GM21717 (cell line): ENCODE data around the gene PARP16.
"Not testable (repeated sequence)": the region's sequence is repeated elsewhere in the genome, so short reads cannot be mapped to it uniquely, and the experiment has no call there.

Source experiments
- ATAC-seq: cut with Tn5 transposase; IDR thresholded peaks from one replicate; pipeline ENCODE4 v1.9.1; 2021; ENCODE audit warnings: mild to moderate bottlenecking, moderate library complexity; ENCODE audit not compliant: unreplicated experiment

PARP16 gene

DNA sequence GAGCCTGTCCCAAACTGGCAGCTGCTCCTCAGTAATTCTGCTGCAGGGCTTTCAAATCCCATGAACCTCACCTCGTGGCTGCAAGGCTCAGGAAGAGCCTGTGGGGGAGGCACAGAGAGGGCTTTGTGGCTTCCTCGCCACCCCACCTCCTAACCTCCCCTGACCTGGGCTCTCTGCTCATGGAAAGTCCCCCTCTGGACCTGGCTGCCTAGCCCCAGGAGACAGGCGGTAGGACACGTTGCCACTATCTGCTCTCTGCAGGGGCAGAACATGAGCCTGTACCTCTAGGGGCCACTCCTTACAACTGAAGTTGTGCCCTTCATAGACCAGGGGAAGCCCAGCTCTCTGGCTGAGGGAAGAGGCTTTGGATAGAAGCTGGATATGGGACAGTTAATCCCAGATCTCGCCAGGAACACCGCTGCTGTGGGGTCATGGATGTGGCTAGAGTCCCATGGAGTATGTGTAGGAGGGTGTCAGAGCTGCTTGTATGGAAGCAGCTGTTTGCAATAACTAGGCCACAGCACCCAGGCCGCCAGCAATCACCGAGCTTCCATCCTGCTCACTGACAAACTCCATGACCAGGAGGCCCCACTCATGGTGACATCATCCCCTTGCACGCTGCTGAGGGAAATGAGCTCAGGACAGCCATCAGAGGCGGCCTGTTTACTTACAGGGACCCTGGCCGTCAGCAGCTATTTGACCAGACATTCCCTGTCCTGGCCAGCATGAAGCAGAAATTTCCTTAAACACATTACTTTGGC is 41.4 kb downstream of the PARP16 start:
- ATAC-seq = no peak

DNA sequence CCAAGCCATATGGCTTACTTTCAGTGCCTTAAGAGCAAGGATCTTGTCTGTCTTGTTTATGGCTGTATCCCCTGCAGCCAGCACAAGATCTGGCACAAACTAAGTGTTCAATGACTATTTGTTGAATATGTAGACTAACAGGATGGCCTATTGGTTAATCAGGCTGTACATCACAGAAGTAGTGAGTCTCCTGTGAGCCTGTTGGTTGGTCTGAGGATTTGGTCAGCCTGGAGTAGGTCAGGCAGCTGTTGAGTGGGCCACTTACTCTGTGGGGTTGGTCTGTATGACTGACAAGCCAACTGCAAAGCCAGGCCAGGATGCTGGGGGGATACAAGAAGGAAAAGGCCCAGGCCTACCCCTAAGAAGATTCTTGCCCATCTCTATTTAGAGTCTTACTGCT is 42.0 kb downstream of the PARP16 start:
- no peak for ATAC-seq

DNA sequence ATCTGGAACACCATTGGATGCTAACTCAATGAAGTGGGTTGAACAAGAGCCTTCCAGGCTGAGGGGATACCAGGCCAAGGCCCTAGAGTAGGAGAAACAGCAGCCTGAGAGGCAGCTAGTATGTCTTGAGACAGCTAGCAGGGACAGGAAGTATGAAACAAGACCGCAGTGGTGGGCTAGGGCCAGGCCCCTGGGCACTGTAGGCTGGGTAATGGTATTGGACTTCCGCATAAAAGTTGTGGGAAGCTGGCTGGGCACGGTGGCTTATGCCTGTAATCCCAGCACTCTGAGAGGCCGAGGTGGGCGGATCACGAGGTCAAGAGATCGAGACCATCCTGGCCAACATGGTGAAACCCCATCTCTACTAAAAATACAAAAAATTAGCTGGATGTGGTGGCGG is 50.2 kb downstream of the PARP16 start:
- not testable (repeated sequence) for ATAC-seq

DNA sequence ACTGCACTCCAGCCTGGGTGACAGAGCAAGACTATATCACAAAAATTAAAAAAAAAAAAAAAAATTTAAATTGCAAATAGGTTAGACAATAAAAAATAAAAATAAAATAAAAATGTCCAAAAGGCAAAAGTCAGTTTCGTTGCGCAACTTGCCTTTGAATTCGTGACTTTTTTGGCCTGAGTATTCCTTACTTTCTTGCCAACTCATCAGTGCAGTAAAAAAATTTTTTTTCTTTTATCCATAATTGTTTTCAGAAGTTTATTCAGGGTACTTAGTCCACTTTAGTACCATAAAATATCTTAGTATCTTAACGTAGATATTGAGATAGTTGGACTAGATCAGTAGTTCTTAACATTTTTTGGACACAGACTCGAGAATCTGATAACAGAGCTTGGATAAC is 53.0 kb downstream of the PARP16 start:
- no peak for ATAC-seq

DNA sequence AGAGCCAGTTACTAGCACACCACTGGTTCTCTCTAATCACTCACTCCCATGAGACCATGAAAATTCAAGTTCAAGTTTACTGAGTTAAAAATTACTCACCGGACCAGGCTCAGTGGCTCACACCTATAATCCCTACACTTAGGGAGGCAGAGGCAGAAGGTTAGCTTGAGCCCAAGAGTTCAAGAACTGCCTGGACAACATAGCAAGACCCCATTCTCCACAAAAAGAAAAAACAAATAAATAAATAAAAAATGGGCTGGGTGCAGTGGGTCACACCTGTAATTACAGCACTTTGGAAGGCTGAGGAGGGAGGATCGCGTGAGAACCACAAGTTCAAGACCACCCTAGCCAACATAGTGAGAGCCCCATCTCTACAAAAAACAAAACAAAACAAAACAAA is 54.2 kb downstream of the PARP16 start:
- ATAC-seq = no peak

DNA sequence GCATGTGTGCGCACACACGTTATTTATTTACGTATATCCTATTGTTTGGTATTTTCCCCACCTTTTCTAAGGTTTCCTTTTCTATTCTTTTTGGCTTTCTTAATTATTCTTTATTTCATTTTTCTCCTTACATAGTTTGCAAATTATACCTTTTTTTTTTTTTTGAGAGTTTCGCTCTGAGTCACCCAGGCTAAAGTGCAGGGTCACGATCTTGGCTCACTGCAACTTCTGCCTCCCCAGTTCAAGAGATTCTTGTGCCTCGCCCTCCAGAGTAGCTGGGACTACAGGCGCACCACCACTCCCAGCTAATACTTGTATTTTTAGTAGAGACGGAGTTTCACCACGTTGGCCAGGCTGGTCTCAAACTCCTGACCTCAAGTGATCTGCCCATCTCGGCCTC is 55.4 kb downstream of the PARP16 start:
- ATAC-seq = no peak

DNA sequence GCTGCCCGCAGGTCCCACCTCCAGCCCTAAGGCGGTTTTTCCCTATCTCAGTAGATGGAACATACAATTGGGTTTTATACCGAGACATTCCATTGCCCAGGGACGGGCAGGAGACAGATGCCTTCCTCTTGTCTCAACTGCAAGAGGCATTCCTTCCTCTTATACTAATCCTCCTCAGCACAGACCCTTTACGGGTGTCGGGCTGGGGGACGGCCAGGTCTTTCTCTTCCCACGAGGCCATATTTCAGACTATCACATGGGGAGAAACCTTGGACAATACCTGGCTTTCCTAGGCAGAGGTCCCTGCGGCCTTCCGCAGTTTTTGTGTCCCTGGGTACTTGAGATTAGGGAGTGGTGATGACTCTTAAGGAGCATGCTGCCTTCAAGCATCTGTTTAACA is 59.8 kb downstream of the PARP16 start:
- ATAC-seq = not testable (repeated sequence)

DNA sequence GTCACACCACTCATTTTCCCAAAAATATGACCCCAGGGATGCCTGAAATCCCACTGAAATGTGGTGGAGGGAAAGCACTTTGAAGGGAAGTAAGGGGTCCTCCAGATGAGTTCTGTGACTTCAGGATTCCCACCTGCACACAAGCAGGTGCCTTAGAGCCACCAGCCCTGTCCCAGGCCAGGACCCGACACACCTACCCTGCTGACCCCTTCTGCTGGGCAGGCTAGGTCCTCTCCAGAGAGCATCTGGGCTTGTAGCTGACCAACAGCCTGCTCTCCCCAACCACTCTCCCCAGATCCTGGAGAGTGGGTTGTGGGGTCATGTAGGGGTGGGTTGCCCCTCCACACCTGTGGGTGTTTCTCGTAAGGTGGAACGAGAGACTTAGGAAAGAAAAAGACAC is 60.5 kb downstream of the PARP16 start:
- no peak for ATAC-seq

DNA sequence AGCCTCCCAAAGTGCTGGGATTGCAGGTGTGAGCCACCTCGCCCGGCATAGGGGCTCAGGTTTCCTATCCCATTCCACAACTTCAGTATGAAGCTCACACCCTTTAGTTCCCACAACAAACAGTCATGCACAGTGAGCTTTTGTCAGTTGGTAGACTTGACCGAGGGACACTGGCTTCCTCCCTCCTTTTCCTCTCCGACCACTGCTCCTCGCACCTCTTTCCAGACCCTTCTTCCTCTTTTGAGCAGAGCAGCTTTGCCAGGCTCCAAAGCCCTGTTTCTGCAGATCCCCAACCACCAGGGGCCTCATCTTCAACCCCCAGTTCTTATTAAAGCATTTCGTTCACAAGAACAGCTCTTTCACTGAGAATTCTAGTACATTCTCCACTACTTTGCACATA is 62.7 kb downstream of the PARP16 start:
- no peak for ATAC-seq

DNA sequence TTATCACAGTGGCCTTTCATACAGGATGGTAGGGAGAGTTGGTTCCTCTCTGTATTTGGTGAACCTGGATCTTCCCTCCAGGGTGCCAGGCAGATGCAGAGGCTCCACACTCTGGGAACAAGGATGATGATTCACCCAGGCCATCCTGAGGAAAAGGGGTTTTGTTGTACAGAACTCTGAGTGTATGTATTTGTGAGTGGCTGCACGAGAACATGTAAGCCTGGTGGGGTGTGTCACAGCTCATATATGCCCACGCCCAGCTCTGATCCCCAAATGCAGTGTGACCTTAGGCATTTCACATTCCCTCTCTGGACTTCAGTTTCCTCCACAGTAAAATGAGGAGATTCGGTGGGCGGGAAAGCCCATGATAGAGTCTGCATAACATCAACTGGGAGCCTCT is 63.8 kb downstream of the PARP16 start:
- no peak for ATAC-seq

DNA sequence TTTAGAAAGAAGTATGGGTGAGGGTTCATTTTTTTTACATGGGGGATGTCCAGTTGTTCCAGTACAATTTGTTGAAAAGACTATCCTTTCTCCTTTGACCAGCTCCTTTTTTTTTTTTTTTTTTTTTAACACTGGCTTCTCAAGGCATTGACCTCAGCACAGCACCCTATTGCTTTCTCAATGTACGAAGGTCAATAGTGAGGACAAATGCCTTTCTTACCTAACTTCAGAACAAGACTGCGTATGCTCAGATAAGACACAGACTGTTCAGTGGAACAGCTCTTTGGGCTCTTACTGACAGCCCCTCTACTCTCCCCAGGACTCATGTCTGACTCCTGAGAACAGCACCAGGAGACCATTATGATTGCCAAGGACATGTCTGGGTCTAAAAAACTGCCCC is 65.0 kb downstream of the PARP16 start:
- no peak for ATAC-seq

DNA sequence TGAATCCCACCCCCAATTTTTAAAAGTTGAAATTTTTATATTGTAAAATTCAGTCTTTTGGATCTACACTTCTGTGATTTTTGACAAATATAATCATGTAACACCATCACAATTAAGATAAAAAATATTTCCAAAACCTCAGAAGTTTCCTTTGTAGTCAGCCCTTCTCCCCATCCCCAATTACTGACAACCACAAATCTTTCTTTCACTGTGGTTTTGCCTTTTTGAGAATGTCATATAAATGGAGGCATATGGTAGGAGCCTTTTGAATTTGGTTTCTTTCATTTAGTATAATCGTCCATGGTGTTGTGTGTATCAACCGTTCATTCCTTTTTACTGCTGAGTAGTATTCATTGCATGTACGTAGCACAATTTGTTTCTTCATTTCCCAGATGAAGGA is 67.5 kb downstream of the PARP16 start:
- no peak for ATAC-seq

DNA sequence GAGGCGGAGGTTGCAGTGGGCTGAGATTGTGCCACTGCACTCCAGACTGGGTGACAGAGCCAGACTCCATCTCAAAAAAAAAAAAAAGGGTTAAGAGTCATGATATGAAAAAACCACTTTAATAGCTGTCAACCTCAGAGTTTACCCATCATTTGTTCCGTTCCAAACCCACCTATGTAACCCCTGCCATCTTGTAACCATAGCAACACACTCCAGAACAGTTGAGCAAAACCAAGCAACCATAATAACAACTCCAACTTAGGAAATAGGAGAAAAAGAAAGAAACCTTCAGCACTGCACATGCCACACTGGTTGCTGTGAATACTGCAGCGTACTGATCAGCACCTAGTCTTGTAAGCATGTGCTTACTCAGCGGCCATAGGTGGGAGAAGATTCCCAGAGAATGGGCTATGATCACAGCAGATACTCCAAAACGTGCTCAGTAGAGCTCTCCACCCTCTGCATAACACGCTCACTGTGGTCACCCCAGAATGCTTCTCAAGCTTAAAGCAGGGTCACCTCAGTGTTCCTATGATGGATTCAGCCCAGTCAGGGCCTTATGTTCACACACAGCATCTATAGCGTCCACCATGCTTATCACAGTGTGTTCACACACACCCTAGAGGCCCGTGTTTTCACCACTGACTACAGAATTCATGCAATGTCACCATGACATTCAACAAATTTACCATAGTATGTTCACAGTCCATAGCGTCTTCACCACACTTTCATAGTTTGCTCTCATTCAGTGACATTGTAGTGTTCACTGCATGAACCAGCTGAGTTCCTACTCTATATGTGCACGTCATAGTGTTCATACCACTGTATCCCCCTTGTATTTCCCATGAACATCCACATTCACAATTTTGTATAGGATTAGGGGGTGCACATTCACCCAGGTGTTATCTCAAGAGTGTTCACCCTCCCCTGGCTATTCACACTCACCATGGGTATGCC is 68.9 kb downstream of the PARP16 start:
- no peak for ATAC-seq

DNA sequence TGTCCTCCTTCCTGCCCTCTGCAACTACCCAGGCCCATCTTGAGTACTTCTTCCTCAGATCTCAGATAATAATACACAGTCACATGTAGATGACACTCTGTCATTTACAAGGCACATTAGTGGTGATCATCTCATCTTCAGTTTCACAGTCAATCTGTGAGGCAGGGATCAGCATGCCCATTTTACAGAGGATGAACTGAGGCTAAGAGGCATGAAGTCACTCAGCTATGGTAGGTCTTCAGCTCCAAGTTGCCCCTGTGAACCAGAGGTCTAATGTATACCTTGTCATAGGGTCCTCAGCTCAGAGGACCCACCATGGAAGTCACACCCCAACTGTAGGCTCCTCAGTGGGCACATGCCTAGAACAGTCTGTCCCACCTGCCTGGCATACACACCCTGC is 71.2 kb downstream of the PARP16 start:
- no peak for ATAC-seq

DNA sequence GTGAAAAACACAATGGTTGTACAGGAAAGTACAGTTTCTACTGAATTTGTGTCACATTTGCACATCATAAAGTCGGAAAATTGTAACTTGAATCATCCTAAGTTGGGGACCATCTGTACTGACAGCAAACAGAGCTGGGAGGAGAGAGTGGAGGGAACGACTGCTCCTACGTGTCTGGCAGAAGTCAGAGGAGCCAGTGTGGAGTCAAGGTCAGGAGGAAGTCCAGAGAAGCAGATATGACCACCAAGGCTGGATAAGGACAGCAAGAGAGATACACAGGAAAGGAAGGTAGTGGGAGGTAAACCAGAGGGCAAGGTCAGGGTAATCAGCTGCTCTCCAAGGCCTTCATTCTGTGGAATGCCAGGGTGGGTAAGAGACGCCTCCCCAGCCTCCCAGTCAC is 72.7 kb downstream of the PARP16 start:
- ATAC-seq = no peak

DNA sequence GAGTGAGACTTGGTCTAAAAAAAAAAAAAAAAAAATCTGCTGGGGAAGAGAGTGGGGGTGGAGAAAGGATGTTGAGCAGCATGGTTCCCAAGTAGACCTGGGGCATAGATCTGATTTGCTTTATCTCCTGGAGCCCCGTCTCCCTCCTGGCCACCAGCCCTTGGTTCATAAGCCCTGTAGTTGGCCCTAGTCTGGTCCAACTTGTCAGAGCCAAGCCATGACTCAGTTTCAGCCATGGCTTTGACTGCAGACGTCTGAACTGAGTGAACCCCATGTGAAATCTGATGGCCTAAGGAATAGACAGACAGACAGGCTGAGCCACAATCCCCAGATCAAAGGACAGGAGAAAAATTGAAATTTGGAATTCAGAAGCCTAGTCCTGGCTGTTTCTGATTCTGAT is 73.4 kb downstream of the PARP16 start:
- ATAC-seq = no peak

DNA sequence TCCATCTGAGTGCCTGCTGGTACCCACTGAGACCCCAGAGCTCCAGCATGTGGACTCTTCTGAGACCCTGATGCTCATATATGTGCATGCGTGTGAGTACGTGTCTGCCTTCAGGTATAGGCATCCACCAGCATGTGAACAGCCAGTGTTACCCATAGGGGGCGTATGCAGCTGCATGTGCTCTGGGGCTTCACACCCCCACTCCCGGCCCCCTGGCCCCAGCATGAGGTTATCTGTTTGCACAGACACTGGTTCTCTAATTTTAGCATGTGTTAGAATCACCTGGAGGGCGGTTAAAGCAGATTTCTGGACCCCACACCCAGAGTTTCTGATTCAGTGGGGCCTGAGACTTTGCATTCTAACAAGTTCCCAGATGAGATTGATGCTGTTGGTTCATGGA is 74.6 kb downstream of the PARP16 start:
- no peak for ATAC-seq

DNA sequence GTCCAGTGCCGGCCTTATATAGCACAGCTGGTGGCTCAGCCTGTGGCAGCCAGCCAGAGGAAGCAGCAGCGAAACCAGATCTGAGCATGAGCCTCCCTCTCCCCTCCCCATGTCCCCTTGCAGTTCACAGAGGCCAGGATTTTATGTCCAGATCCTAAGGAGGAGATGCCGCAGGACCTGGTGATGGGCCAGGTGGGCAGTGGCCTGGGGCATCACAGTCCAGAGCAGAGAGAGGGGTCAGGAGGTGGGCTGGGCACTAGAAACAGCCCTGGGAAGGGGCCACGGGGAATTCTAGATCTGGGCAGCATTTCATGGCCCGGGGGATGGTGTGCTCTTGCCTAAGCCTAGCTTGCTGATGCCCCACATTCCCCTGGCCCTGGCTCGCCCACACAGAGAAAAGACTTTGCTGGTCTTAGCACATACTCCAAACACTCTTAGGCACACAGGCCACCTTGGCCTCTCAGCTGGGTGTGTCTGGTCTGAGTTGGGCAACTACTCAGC is 75.2 kb downstream of the PARP16 start:
- no peak for ATAC-seq

DNA sequence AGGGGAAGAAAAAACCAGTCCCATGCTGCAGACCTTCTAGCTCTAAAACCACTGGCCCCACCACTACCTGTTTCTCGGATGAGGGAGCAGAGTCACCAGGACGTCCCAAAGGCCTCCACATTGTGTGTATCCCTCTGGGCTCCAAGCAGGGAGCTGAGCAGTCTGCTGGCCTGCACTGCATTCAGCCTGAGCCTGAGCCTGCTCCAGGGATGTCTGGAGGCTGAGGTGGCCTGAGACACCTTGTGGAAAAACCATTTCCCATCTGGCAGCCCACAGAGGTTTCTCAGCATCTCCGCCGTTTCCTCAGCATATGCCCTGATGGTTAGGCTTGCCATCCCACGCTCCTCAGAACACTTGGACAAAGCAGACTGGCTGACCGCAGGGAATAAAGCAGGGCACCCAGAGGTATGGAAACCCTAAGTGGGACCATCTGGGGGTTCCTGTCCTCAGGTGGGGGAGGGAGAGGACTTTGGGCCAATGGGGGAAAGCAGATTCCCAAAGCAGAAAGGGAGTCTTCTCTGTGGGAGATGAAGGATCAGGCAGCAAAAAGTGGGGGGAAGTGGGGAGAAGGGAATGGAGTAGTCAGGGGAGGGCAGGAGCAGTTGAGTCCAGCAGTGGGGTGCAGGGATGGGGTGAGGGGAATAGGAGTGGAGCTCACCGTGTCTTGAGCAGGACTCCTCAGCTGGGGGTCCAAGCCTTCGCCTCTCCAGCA is 75.8 kb downstream of the PARP16 start, which contains the start of gene CILP:
CILP (minus strand) TSS at position 704 of the 712 bp plus-strand sequence. CDS start 1,718 bp downstream, outside the sequence.
- ATAC-seq = no peak

DNA sequence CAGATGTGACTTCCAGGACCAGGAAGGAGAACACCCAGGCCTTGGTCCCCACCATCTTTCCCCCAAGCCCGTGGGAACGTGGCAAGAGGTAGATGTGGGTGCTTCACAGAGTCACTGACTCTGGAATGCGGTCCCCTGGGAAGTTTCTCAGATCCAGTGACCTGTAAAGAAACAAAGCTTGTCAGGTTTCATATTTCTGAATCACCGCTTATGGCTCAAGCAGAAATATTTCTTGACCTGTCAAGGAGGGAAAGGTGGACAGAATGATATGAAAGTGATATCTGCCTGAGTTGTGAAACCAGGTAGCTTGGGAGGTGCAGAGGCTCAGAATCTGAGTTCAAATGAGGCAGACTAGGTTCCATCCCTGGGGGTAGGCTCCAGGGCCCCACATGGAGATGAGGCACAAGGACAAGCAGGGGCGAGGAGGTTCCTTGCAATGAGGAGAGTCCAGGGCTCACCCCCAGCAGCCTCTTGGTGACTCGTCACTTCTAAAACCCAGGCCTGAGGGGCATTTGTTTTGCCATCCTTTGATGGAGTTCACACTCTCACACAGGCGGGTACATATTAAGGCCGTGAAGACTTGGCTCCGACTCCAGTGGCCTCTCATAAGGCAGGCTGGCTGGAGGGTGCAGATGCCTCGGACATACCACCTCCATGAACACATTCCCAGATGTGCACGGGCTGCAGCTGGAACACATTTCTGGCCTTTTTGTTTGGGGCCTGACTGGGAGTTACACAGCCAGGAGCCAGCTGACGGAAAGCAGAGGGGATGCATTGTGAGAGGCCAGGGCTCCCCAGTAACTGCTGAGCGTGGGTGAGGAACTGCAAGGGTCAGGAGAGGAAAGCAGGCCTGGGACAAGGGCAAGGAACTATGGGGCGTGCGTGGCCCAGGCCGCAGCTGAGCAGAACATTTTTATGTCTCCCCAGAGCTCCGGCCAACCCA is 76.7 kb downstream of the PARP16 start:
- ATAC-seq = no peak
